GM23338 (cell line): ENCODE results near the gene EPHA8.

ENCODE experiments used
- CTCF ChIP-seq, 2 experiments: fragments of 200-600 bp in 1 of 2; sonication (generic) in 1 of 2; conservative IDR thresholded peaks; 2 replicates each; pipeline versions ENCODE4 v1.5.1 to v1.6.1; 2016 to 2017; ENCODE audit warnings: antibody characterized with exemption in 2 of 2, low read depth in 2 of 2, mild to moderate bottlenecking in 2 of 2, moderate library complexity in 1 of 2
- EZH2phosphoT487 ChIP-seq: fragments of 200-600 bp; sonication (generic); IDR thresholded peaks from one replicate; pipeline ENCODE4 v1.8.1; 2018; ENCODE audit warnings: antibody characterized with exemption; ENCODE audit not compliant: unreplicated experiment
- REST ChIP-seq: IDR thresholded peaks from one replicate; pipeline ENCODE4 v1.6.1; 2018; ENCODE audit warnings: antibody characterized with exemption; ENCODE audit not compliant: unreplicated experiment

GRCh38 chr1:22592051-22592450, 28.8 kb downstream of the EPHA8 start:
- TF ChIP-seq CTCF (conservative IDR thresholded peaks at IDR 0.05; ENCODE audit: low read depth in 2 of 2), result no peak
- TF ChIP-seq REST, result no peak
- TF ChIP-seq EZH2phosphoT487, result no peak
